H1 (cell line): Measurements from ENCODE around the gene MYH10. TPM values are rescaled to one million over a fixed set of nuclear protein-coding genes. Genes with fewer than 3 reads are reported as not detected.

Source experiments
- CHD1 ChIP-seq: IDR thresholded peaks from 2 replicates; pipeline ENCODE4 v1.6.1; 2012; ENCODE audit warnings: low read depth, low read length, improper control_type of control experiment
- CHD7 ChIP-seq: fragments of 300-600 bp; sonication (generic); IDR thresholded peaks from 2 replicates; pipeline ENCODE4 v1.7.1; 2012; ENCODE audit warnings: low read length, moderate library complexity, mild to moderate bottlenecking, inconsistent platforms; ENCODE audit not compliant: insufficient replicate concordance
- FOSL1 ChIP-seq: IDR thresholded peaks from 2 replicates; pipeline ENCODE4 v1.6.1; 2011; ENCODE audit warnings: mild to moderate bottlenecking, low read depth, low read length, moderate library complexity; ENCODE audit not compliant: insufficient read depth
- SP2 ChIP-seq: IDR thresholded peaks from 2 replicates; pipeline ENCODE4 v1.6.1; 2012; ENCODE audit warnings: mild to moderate bottlenecking, low read length, inconsistent platforms
- polyA plus RNA-seq, 7 experiments: library from polyadenylated mRNA; depleted of rRNA in 3 of 7; stranded (reverse) in 5 of 7; unstranded in 2 of 7; fragments of >200 nt in 5 of 7; fragments of 200-250 nt in 2 of 7; gene quantifications; 1 replicate in 5 of 7; 2 replicates in 1 of 7; 4 replicates in 1 of 7; pipeline versions ENCODE4 v1.2.1 to v1.2.3, GENCODE V29; 2011 to 2013; ENCODE audit warnings: missing spikeins in 2 of 7, mixed read lengths in 2 of 7
- total RNA-seq: library from RNA; stranded (reverse); fragmentation: NEBNext Ultra II Directional; extraction: Animal tissue kit (Norgen Biotek cat#: 25700); gene quantifications from 2 replicates; pipeline ENCODE4 v1.2.1, GENCODE V29; 2021

MYH10 gene
- total and polyA plus RNA-seq, 2 of the 8 experiments (the other 6 are each of a cell fraction or from before 2014, with no cell fraction given) = 64.1 to 289 TPM

GRCh38 chr17:8675306-8675705 is 44.8 kb upstream of the MYH10 start (continued):
- no peak for TF ChIP-seq CHD1
- no peak for TF ChIP-seq SP2
- no peak for TF ChIP-seq FOSL1
- TF ChIP-seq CHD7 = no peak
